MV-4-11 (cell line): ENCODE results near the gene ST7L.

ENCODE experiments used
- DNase-seq: peaks from one replicate; lab custom pipeline; 2025; lab: John Stamatoyannopoulos, UW

The ST7L gene

DNA sequence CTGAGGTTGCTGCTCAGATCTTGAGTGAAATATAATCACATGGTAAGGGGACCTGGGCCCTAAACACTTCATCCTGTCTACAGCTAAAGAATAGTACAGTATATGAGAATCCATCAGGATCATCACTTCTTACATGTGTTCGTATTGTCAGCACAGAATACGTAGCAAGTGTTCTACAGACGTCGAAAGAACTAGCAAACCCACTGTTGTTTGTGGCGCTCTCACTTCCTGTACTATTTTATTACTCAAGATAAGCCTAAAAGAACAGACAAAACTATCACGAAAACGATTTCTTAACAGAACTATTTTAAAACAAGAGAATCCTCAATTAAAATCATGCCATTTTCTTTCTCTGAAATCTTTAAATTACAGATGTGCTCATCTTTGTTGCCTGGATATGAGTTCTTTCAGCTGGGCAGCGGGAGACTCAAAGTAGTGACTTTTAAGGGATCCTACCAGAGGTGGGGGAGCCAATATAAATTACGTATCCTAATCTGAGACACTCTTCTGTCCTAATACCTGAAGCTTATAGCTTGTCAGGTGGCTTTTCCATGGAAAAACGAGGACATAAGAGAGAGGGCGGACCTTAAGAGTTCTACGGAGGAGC is 724 bp downstream of the ST7L start:
- DNase-seq, result peak; percentile 57

DNA sequence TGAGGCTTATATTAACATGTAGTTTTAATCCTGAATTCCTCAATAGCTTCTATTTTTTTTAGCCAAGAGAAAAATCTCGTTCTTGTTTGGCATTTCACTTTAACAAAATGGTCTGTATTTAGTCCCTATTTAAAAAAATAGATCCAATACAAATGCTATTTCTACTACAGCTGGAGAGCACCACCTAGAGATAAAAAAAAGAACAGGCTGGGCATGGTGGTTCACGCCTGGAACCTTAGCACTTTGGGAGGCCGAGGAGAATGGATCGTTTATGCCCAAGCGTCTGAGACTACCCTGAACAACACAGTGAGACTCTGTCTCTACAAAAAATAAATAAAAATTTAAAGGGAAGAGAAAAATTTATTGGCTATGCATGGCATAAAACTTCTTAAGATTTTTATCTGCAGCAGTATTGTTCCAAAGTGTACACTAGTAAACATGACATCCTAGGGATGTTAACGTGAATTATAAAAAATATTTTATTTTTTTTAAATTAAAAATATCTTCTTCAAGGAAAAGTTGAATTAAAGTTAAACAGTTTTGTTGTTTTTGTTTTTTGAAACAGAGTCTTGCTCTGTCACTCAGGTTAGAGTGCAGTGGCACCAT is 4.4 kb downstream of the ST7L start:
- DNase-seq, result peak; percentile 65

DNA sequence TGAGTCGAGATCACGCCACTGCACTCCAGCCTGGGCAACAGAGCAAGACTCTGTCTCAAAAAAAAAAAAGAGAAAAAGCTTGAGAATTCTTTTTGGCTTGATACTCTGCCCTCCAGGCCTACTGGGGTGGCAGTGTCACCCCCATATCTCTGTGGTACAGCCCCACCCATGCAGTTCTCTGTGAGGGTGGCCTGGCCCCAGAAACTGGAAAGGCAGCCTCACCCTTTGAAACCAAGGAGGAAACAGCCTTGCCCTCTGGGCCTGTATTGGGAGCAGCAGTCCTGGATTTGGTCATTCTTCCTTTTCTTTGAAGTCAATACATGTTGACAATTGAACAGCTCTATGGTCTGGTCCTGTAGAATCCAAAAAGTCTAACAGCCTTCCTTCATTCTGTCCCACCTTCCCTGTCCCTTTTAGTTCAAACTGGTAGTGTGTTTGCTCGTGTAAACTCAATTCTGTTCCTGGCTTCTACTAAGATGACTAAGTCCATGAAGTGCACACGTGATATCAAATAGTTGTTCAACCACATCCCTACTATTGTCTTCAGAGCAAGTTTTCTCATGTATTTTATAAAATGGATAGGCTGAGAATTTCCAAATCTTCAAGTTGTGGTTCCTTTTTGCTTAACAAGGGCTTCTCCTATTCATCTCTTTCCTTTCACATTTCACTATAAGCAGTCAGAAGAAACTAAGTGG is 13.2 kb downstream of the ST7L start:
- DNase-seq, result peak; percentile 48

DNA sequence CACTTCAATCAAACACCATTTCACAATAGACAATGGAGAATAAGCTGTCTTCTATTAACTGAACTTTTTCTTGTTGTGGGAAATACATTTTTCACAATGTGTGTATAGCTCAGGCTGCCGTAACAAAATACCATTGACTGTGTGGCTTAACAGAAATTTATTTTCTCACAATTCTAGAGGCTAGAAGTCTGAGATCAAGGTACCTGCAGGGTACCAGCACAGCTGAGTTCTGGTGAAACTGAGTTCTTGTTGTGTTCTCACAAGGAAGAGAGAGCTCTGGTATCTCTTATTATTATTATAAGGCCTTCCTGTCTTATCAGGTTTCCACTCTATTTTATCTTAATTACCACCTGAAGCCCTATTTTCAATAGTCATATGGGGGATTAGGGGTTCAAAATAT is 15.4 kb downstream of the ST7L start:
- no peak for DNase-seq

DNA sequence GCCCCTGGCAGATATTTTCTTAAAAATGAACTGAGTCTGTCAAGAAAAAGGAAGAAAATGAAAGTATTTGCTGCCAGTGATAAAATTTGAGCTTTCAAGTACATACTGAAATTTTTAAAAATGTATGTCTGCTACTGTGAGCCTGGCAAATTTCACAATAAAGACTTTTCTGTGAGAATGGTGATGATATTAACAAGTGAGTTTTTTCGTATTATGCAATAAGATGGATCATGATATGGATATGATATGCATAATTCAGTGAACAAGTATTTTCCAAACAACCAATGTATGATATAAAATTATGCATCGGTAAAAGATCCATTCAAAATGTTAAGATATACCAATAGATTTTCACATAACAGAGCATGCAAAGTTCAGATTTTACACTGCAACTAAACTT is 15.9 kb downstream of the ST7L start:
- DNase-seq, result no peak

DNA sequence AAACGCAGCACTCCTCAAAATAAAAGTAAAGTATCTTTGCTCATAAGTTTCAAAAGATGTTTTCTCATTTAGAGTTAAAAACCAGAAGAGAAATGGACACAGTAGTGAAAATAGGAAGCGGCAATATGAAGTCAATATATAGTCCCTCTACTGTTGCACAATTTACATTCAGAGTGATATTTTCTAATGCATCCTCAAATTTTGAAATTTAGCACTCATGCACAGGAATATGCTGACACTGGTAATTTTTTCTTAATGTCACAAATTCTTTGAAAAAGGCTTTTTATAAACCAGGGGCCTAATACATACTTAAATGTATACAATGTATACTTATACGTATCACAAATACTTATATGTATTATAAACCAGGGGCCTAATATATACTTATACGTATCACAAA is 19.5 kb downstream of the ST7L start:
- DNase-seq, result peak; percentile 34

DNA sequence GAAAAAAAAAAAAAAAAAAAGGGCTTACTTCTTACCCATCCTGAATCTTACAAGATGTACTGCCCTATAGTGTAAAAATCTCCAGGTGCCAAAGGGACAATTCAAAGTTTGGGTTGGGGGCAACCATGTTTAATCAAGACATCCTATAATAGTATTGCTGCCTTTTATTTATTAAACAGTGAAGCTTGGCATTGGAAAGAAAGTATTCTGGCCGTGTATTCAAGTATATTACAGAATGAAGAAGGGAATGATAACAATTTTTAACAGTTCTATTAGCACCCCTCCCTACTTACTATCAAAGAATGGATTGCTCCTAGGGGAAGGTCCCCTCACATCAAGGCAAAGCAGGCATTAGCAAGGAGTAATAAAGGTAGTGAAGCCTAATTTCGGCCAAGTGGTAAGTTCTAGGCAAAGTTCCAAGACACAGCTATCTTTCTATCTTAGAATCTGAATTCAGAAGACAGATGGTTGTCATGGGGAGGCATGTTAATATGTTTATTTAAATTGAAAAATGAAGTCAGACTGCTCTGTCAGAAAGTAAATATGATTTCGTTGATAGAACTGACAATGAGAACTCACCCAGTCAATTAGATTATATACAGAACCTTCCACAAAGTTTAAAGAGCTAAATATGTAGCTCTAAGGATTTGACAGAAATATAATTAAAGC is 24.6 kb downstream of the ST7L start:
- DNase-seq, result no peak

DNA sequence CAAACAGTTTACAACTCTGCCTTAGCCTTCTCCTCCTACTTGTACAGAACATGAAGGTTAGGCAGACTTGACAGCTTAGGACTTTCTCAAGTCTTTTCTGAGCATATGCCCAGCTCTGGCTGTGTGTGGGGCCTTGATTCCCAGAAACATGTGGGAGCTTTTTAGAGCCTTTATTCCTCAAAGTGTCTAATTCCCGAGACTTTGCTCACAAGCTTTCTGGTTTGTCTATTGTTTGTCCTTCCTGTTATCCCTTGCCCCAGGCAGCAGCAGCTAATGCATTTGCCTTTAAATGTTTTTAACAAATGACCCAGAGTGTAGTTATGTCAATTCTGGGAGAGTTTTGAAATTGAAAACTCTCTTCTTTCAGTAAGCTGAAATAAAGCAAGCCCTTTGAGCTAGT is 29.2 kb downstream of the ST7L start:
- no peak for DNase-seq

DNA sequence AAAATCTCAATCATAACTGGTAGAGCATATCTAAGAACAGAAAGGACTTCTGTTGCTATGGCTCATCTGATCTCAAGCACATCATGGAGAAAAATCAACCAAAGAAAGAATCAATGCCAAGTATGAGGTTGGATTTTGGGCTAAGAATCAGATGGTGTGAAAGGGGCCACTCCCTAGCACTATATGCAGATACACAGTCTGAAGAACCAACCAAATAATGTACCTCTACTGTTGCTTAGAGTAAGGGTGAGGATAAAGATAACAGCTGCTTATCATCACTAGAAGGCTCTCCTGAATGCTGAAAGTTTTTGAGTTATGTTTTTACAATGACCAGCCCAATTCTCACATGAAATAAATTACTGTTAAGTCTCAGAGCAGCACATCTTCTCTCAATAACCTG is 35.6 kb downstream of the ST7L start:
- no peak for DNase-seq

DNA sequence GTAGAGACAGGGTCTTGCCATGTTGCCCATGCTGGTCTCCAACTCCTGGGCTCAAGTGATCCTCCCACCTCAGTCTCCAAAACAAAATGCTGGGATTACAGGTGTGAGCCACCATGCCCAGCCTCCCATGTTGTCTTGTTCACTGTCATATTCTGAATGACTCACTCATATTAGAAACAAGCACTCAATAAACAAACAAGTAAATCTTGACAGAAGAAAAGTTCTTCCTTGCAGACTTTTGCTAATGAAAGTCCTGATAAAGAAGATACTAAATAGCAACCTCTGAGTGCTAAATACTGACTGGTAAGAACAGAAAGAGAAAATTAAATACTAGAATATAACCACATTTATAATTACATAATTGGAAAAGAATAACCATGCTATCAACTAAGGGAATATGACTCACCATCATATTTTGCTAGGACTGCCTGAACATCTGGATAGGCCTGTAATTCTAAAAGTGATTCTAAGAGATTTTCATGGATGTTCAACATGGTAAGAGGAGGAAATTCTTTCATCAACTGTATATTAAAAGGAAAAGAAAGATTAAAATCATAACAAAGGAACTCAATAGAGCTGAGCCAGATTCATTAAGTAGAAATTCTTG is 37.3 kb downstream of the ST7L start:
- no peak for DNase-seq

DNA sequence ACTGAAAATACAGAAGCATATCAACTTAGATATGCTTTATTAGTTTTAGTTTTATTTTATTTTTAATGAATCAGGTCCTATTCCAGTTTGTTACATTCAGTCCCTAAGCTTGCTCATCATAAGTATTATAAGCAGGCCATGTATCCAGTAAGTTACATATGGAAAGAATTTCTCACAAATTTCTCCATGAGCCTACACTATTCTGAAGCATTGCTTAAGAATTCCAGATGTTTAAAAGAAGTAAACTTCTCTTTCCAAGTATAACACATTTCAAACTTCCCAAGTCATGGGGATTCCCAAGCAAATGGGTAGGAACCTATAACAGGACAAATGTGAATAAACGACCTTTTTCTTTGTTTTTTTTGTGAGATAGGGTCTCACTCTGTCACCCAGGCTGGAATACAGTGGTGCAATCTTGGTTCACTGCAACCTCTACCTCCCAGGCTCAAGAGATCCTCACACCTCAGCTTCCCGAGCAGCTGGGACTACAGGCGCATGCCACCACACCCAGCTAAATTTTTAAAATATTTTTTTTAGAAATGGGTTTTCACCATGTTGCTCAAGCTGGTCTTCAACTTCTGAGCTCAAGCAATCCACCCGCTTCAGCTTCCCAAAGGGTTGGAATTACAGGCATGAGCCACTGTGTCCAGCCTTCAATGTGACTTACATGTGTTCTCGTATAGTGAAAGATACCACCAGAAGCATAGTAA is 39.0 kb downstream of the ST7L start:
- no peak for DNase-seq

DNA sequence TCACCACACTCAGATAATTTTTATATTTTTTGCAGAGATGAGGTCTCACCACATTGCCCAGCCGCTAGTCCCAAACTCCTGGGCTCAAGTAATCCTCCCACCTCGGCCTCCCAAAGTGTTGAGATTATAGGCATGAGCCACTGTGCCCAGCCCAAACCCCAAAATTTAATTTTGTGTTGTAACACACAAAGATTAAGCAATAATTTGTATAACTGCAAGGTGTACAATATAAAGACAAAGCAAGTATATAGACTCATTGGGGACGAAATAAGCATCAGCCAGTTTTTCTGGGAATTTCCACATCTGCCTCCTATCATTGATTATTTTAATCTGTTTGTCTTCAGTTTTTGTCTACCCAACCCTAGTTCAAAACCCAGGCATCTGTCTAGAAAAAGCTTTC is 42.7 kb downstream of the ST7L start:
- no peak for DNase-seq

DNA sequence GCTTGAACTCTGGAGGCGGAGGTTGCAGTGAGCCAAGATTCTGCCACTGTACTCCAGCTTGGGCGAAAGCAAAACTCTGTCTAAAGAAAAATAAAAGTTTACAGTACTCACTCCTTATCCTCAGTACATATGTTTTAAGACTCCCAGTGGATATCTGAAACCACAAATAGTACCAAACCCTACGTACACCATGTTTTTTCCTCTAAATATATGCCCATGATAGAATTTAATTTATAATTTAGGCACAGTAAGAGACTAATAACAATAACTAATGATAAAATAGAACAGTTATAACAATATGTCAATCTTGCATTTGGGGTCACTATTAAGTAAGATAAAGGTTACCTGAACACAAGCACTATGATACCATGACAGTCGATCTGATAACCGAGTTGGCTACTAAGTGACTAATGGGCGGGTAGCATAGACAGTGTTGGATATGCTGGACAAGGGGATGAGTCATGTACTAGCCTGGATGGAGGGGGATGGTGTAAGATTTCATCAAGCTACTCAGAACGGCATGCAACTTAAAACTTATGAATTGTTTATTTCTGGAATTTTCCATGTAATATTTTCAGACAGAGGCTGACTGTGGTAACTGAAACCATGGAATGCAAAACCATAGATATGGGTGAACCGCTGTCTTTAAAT is 43.7 kb downstream of the ST7L start:
- no peak for DNase-seq

DNA sequence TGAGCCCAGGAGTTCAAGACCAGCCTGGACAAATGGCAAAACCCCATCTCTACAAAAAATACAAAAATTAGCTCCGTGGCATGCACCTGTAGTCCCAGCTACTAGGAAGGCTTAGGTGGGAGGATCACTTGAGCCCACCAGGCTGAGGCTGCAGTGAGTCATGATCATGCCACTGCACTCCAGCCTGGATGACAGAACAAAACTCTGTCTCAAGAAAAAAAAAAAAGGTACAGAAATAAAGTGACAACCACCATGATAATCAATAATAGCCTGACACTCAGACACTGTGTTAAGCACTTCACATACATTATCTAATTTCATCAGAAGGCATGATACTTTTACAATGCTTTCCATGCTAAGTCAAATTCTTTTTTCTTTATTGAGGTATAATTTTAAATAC is 53.1 kb downstream of the ST7L start:
- DNase-seq, result no peak

DNA sequence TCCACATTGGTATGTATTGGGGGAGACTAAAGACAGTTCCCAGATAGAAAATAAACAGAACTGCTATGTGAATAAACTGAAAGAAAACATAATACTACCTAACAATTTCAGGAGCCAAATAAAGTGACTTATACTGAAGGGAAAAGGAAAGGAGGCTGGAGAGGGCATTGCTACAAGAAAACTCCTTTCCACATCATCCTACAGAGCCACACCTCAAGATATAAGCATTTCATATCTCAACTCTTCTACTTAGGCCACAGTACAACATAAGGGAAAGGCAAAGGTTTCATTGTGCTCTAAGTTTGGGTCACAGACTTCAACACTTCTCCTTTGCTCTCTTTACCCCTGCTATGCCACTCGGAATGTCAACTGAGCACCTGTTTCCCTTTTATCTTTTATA is 54.9 kb downstream of the ST7L start:
- DNase-seq, result no peak

DNA sequence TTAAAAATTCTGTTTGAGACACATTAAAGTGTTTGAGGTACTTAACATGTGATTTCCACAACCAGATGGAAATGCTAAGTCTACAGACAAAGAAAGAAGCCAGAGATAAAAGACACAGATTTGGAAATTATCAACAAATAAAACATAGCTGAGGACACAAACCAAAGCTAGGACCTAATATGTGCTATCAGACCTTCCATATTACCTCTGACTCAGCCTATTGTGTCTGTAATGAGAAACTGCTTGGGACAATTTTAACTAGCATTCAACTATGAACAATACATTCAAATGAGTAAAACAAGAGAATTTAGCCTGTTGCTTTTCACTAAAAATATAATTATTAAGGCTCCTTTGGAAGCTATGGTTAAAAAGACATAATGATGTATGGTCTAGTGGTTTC is 55.6 kb downstream of the ST7L start:
- no peak for DNase-seq

DNA sequence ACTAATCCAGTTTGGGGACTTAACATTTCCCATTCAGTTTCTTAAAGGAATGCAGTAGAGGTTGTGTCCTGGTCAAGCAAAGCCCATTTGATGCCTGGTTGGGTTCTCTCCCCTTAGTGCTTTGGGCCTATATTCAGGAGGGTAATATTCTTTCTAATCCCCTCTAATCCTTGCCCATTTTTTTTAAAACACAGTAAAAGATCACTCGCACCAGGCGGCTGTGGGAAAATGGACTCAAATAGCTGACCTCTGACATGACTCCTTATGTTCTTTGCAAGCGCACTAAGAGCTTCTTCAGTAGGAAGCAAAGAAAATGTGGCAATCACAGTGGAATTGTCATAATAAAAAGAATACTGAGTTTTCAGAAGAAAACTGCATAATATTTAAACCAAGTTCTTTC is 60.3 kb downstream of the ST7L start:
- DNase-seq, result no peak

DNA sequence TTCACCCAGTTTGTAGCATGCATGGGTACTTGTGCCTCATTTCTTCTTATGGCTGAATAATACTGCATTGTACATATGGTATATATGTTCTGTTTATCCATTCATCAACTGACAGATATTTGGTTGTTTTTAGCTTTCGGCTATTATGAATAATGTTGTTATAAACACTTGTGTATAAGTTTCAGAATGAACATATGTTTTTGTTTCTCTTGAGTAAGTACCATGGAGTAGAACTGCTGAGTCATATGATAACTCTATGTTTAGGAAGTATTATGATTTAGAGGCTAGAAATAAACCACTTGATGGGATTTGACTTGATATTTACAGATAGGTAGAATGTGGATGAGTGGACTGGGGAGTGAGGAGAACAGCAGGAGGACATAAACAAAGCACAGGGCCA is 61.6 kb downstream of the ST7L start:
- no peak for DNase-seq

DNA sequence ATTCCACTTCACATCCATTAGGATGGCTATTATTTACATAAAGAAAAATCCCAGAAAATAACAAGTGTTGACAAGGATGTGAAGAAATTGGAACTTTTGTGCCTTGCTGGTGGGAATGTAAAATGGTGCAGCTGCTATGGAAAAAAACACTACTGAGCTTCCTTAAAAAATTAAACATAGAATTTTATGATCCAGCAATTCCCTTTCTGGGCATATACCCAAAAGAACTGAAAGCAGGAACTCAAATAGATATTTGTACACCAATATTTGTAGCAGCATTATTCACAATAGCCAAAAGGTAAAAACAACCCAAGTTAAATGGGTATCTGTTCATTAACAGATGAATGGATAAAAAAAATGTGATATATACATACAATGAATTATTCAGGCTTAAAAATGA is 64.5 kb downstream of the ST7L start:
- no peak for DNase-seq

DNA sequence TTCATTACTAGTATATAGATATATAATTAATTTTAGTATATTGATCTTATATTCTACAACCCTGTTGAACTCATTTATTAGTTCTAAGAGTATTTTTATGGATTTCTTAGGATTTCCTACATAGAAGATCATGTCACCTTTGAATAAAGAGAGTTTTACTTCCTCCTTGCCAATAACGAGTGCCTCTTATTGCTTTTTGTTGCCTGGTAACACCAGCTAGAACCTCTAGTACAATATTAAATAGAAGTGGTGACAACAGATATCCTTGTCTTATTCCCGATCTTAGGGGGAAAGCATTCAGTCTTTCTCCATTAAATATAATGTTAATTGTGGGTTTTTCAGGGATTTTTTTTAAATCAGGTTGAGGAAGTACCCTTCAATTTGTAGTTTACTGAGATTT is 69.4 kb downstream of the ST7L start:
- DNase-seq, result no peak

DNA sequence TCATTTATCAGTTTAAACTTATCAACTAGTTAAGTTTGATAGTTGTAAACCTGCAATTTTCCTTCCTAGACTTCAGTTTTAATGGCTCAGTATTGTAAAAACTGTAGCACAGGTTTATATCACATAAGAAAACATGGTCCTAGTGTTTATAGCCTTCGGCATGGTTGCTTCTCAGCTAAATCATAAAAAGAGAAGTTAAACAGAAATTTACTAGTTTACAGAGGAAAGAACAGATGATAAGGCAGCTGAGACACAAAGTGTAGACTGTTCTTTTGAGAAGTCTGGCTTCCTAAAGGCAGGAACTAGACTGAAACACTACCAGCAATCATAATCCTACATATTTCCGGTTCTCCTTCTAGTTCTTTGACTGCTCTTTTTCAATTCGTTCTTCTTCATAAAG is 70.4 kb downstream of the ST7L start:
- DNase-seq, result no peak

DNA sequence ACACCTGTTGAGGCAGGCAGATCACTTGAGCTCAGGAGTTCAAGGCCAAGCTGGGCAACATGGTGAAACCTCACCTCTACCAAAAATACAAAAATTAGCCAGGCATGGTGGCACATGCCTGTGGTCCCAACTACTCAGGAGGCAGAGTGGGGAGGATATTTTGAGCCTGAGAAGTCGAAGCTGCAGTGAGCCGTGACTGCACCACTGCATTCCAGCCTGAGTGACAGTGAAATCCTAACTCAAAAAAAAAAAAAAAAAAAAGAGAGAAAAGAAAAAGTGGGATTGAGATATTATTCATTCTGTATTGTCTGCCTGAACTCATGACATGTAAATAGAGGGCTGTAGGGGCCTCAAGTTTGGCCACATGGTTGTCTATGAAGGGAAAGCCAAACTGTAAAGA is 72.9 kb downstream of the ST7L start:
- no peak for DNase-seq
